HuH-7 (cell line): ENCODE measurements around the gene LMNTD2.

Source experiments
- DNase-seq: peaks from one replicate; pipeline ENCODE4 v3.0.0; 2011; ENCODE audit warnings: low spot score

The LMNTD2 gene

GRCh38 chr11:551596-551995 lies 8.9 kb downstream of the LMNTD2 start:
- DNase-seq, result no peak

- DNase-seq, result no peak
Observed at GRCh38 chr11:551131-551530, 9.4 kb downstream of the LMNTD2 start.

DNA sequence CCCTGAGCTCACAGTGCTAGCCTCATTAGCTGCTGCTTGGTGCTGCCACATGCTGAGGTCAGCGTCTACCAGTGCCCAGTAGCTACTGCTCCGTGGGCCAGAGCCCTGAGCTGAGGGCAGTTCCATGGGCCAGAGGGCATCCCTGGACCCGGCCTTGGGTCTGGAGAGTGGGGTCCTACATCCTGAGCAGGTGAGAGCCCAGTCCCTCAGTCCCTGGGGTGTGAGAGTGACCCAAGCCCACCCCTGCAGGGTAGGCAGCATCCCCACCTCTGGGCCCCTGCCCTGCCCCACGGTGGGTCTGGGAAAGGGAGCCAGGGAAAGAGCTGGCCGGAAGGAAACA lies 9.8 kb downstream of the LMNTD2 start:
- no peak for DNase-seq

GRCh38 chr11:550021-550745 lies 10.4 kb downstream of the LMNTD2 start:
- DNase-seq, result no peak

DNA sequence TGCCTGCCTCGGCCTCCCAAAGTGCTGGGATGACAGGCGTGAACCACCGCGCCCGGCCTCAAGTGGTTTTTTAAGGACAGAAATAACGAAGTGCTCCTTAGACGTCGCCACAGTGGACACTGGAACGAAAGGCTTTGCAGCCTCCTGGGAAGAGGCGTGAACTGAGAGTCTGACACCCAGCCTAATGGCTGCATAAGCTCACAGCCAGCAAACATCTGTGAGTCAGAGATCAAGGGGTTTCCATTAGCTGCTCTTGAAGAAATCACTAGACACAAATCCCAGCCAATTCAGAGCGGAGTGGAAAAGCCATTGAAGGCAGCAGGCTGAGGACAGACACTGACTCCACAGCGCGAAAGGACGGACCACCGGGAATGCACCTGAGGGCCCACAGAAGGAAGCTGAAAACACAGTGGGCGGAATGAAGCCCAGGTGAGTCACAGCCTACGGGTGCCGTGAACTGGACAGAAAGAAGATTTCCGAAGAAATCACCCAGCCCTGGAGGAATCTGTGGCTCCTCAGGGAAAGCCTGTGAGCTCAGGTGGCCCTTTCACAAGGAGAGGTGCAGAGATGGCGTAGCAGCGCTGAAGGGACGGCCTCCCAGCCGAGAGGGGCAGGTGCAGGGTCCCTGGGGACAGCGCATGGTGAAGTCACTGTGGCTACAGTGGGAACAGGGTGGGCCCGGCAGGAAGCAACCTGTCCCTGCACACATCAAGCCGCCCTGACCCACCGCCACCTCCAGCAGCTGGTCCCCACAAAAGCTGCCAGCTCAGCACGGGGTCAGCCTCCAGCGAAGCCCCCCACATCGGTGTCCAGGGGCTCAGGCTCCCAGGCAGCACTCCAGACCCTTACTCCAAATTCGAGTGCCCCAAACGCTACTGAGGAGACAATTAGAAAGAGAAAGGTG lies 11.6 kb downstream of the LMNTD2 start:
- no peak for DNase-seq

DNA sequence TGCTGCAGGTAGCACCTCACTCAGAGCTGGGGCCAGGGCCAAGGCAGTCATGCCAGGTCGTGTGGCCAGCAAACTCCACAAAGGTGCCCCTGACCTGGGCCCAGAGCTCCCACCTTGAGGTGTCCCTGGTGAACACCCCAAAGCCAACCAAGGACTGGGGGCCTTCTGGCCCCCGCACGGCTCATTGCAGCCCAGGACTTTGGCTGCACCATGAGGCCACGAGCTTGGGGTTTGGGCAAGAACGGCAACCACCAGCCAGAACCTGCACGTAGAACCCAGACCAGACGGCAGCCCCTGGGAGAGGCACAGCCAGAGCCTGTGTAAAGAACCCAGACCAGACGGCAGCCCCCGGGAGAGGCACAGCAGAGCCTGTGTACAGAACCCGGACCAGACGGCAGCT lies 15.4 kb downstream of the LMNTD2 start:
- DNase-seq, result no peak

- DNase-seq, result no peak
Observed at GRCh38 chr11:544817-545166, 15.7 kb downstream of the LMNTD2 start.

- DNase-seq, result no peak
Observed at GRCh38 chr11:541433-541885, 19.1 kb downstream of the LMNTD2 start.

GRCh38 chr11:540583-541432 lies 19.7 kb downstream of the LMNTD2 start:
- no peak for DNase-seq

- DNase-seq, result no peak
Observed at GRCh38 chr11:539971-540481, 20.5 kb downstream of the LMNTD2 start.

GRCh38 chr11:538431-539051 lies 22.0 kb downstream of the LMNTD2 start:
- no peak for DNase-seq

GRCh38 chr11:537622-538430 lies 22.7 kb downstream of the LMNTD2 start:
- no peak for DNase-seq

- DNase-seq, result peak; percentile 98
Observed at GRCh38 chr11:536841-537621, 23.5 kb downstream of the LMNTD2 start, which contains the start of gene LRRC56. LRRC56 (plus strand) TSS chr11:537527; CDS start chr11:540685, 3,158 bp downstream.

GRCh38 chr11:535519-536454 lies 24.8 kb downstream of the LMNTD2 start, which contains the start of gene HRAS:
HRAS (minus strand) TSS chr11:535576.
- DNase-seq, result peak; percentile 99

DNA sequence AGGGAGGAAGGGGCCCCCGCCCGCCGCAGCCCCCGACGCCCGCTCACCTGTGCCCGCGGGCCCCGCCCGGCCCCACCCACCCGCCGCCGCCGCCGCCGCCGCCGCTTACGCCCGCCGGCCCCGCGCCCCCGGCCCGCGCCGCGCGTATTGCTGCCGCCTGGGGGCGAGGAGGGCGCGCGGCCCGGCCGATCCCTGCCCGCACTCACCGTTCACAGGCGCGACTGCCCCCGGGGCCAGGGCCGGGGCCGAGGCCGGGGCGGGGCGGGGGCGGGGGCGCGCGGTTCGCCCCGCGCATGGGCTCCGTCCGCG lies 25.4 kb downstream of the LMNTD2 start:
- no peak for DNase-seq

GRCh38 chr11:534396-535209 lies 25.9 kb downstream of the LMNTD2 start:
- DNase-seq, result no peak

GRCh38 chr11:533586-534395 lies 26.7 kb downstream of the LMNTD2 start:
- no peak for DNase-seq
